H1 (cell line): Measurements from ENCODE around the gene CCDC148. TPM values are rescaled to one million over a fixed set of nuclear protein-coding genes. Genes with fewer than 3 reads are reported as not detected.

Experiments used
- CTCF ChIA-PET: fragments of 300-600 bp; sonication (Branson Sonifier 250); formaldehyde crosslinking; loops from one replicate; lab custom pipeline; 2021; ENCODE audit not compliant: partially characterized antibody; lab: Charles Lee
- POLR2A ChIA-PET: fragments of 300-600 bp; sonication (Branson Sonifier 250); formaldehyde crosslinking; loops from one replicate; lab custom pipeline; 2021; ENCODE audit warnings: inconsistent platforms; ENCODE audit not compliant: partially characterized antibody; lab: Charles Lee
- DNase-seq, 2 experiments: peaks; one replicate each; pipeline versions ENCODE4 v3.0.0 to v3.0.0-alpha.2; 2010 to 2022; ENCODE audit warnings: low spot score in 2 of 2, low read depth in 1 of 2, mixed read lengths in 1 of 2
- FAIRE-seq: peaks from 2 replicates; lab custom pipeline; 2011; peaks lifted over from hg19 to GRCh38; lab: Jason Lieb, UNC
- H2AFZ ChIP-seq: 2 replicates; pipeline ENCODE4 v1.8.1; 2012; ENCODE audit warnings: low read length, inconsistent platforms
- H2AK5ac ChIP-seq: 2 replicates; pipeline ENCODE4 v1.6.1; 2013; ENCODE audit warnings: low read depth, low read length
- H2BK120ac ChIP-seq: replicated peaks from 2 replicates; pipeline ENCODE3; 2013; ENCODE audit warnings: low read depth, low read length, inconsistent platforms
- H2BK12ac ChIP-seq: 2 replicates; pipeline ENCODE4 v1.6.1; 2013; ENCODE audit warnings: low read depth, low read length
- H2BK15ac ChIP-seq: 2 replicates; pipeline ENCODE4 v1.6.1; 2013; ENCODE audit warnings: low read length
- H2BK20ac ChIP-seq: 2 replicates; pipeline ENCODE4 v1.6.1; 2013; ENCODE audit warnings: low read length
- H2BK5ac ChIP-seq: 2 replicates; pipeline ENCODE4 v1.6.1; 2013; ENCODE audit warnings: low read depth, low read length
- H3K14ac ChIP-seq: 2 replicates; pipeline ENCODE4 v1.6.1; 2013; ENCODE audit warnings: inconsistent platforms; ENCODE audit not compliant: insufficient read length
- H3K18ac ChIP-seq: 2 replicates; pipeline ENCODE4 v1.6.1; 2013; ENCODE audit warnings: low read length; ENCODE audit errors: extremely low read depth
- H3K23ac ChIP-seq: 2 replicates; pipeline ENCODE4 v1.6.1; 2013; ENCODE audit warnings: inconsistent platforms; ENCODE audit not compliant: insufficient read length
- H3K23me2 ChIP-seq: 2 replicates; pipeline ENCODE4 v1.6.1; 2013; ENCODE audit warnings: low read depth, low read length
- H3K27ac ChIP-seq: 2 replicates; pipeline ENCODE4 v1.6.1; 2011; ENCODE audit warnings: low read depth, low read length, inconsistent platforms
- H3K27me3 ChIP-seq, 4 experiments: replicated peaks in 1 of 4; 1 replicate in 1 of 4; 2 replicates in 3 of 4; pipeline versions ENCODE4 v1.6.1 to v1.8.1; 2011 to 2013; ENCODE audit warnings: low read length in 3 of 4, mild to moderate bottlenecking in 3 of 4, inconsistent platforms in 2 of 4, mixed read lengths in 2 of 4, moderate library complexity in 1 of 4; ENCODE audit not compliant: control insufficient read depth in 3 of 4, insufficient read depth in 3 of 4; ENCODE audit errors: extremely low read depth in 1 of 4
- H3K36me3 ChIP-seq, 4 experiments: 2 replicates each; pipeline versions ENCODE4 v1.6.1 to v1.8.1; 2011 to 2013; ENCODE audit warnings: mild to moderate bottlenecking in 4 of 4, low read length in 3 of 4, moderate library complexity in 2 of 4, control low read depth in 1 of 4, inconsistent platforms in 1 of 4; ENCODE audit not compliant: insufficient read depth in 4 of 4, control insufficient read depth in 2 of 4
- H3K4ac ChIP-seq: replicated peaks from 2 replicates; pipeline ENCODE3; 2013; ENCODE audit warnings: low read length, low read depth, mixed read lengths, inconsistent platforms; ENCODE audit not compliant: insufficient read length
- H3K4me1 ChIP-seq, 4 experiments: replicated peaks in 1 of 4; 1 replicate in 1 of 4; 2 replicates in 3 of 4; pipeline versions ENCODE4 v1.6.1 to v1.8.1; 2011 to 2013; ENCODE audit warnings: low read length in 3 of 4, inconsistent platforms in 2 of 4, mixed read lengths in 1 of 4; ENCODE audit not compliant: insufficient read depth in 4 of 4, control insufficient read depth in 3 of 4
- H3K4me2 ChIP-seq, 2 experiments: 2 replicates each; pipeline versions ENCODE4 v1.6.1 to v1.8.1; 2011 to 2013; ENCODE audit warnings: low read depth in 2 of 2, low read length in 2 of 2, control low read depth in 1 of 2, inconsistent platforms in 1 of 2, mild to moderate bottlenecking in 1 of 2; ENCODE audit not compliant: insufficient read depth in 1 of 2
- H3K4me3 ChIP-seq, 4 experiments: fragments of 200-600, 300-600 bp in 1 of 4; sonication (generic), shearing (Covaris generic), sonication (Bioruptor Twin) in 1 of 4; 2 replicates each; pipeline versions ENCODE4 v1.5.1 to v1.8.1; 2011 to 2016; ENCODE audit warnings: low read length in 4 of 4, low read depth in 3 of 4, control low read depth in 2 of 4, inconsistent platforms in 2 of 4, mild to moderate bottlenecking in 2 of 4, mixed read lengths in 1 of 4, moderate library complexity in 1 of 4; ENCODE audit not compliant: insufficient read depth in 2 of 4; ENCODE audit errors: extremely low read depth in 1 of 4
- H3K56ac ChIP-seq: replicated peaks from 2 replicates; pipeline ENCODE3; 2013; ENCODE audit warnings: low read depth, mild to moderate bottlenecking, mixed read lengths, low read length, inconsistent platforms; ENCODE audit not compliant: insufficient read length
- H3K79me1 ChIP-seq: 2 replicates; pipeline ENCODE4 v1.6.1; 2013; ENCODE audit warnings: low read depth, low read length, control low read depth
- H3K79me2 ChIP-seq, 2 experiments: 2 replicates each; pipeline versions ENCODE4 v1.6.1 to v1.8.1; 2012 to 2013; ENCODE audit warnings: low read length in 2 of 2, mild to moderate bottlenecking in 2 of 2, inconsistent platforms in 1 of 2; ENCODE audit not compliant: insufficient read depth in 2 of 2, control insufficient read depth in 1 of 2
- H3K9ac ChIP-seq, 4 experiments: replicated peaks in 1 of 4; 1 replicate in 1 of 4; 2 replicates in 3 of 4; pipeline versions ENCODE4 v1.6.1 to v1.8.1; 2011 to 2013; ENCODE audit warnings: low read depth in 3 of 4, low read length in 3 of 4, control low read depth in 2 of 4, mild to moderate bottlenecking in 2 of 4, moderate library complexity in 2 of 4, inconsistent platforms in 1 of 4; ENCODE audit errors: extremely low read depth in 1 of 4
- H3K9me3 ChIP-seq, 2 experiments: 2 replicates each; pipeline versions ENCODE4 v1.6.1 to v1.8.1; 2012 to 2013; ENCODE audit warnings: mild to moderate bottlenecking in 2 of 2, moderate library complexity in 2 of 2, control low read depth in 1 of 2, inconsistent platforms in 1 of 2, low read depth in 1 of 2, low read length in 1 of 2, mixed read lengths in 1 of 2; ENCODE audit not compliant: insufficient read depth in 2 of 2
- H4K20me1 ChIP-seq, 2 experiments: replicated peaks in 1 of 2; 2 replicates each; pipeline versions ENCODE3 to v1.8.1; 2011 to 2013; ENCODE audit warnings: inconsistent platforms in 2 of 2, low read length in 2 of 2, mild to moderate bottlenecking in 1 of 2; ENCODE audit not compliant: insufficient read depth in 2 of 2, control insufficient read depth in 1 of 2
- H4K5ac ChIP-seq: 2 replicates; pipeline ENCODE4 v1.6.1; 2013; ENCODE audit warnings: low read length, low read depth, mixed read lengths, inconsistent platforms; ENCODE audit not compliant: insufficient read length
- H4K8ac ChIP-seq: 2 replicates; pipeline ENCODE4 v1.8.0; 2013; ENCODE audit warnings: mild to moderate bottlenecking, moderate library complexity, low read length, inconsistent platforms; ENCODE audit not compliant: insufficient read depth; ENCODE audit errors: extremely low read depth
- H4K91ac ChIP-seq: replicated peaks from 2 replicates; pipeline ENCODE3; 2013; ENCODE audit warnings: low read length, mixed read lengths, inconsistent platforms; ENCODE audit not compliant: insufficient read length
- CTBP2 ChIP-seq: IDR thresholded peaks from 2 replicates; pipeline ENCODE4 v1.7.0; 2011; ENCODE audit warnings: borderline replicate concordance, mild to moderate bottlenecking, moderate library complexity, mixed read lengths, low read length; ENCODE audit not compliant: insufficient read depth, insufficient read length
- JUND ChIP-seq: IDR thresholded peaks from 2 replicates; pipeline ENCODE4 v1.6.1; 2011; ENCODE audit warnings: mild to moderate bottlenecking, improper control_type of control experiment, low read length
- POU5F1 ChIP-seq: IDR thresholded peaks from 2 replicates; pipeline ENCODE4 v1.6.1; 2011; ENCODE audit warnings: low read depth, mild to moderate bottlenecking, low read length, moderate library complexity
- SIN3A ChIP-seq, 2 experiments: IDR thresholded peaks in 1 of 2; conservative IDR thresholded peaks in 1 of 2; 2 replicates each; pipeline ENCODE4 v1.6.1; 2011 to 2012; ENCODE audit warnings: low read length in 2 of 2, improper control_type of control experiment in 1 of 2, low read depth in 1 of 2, mild to moderate bottlenecking in 1 of 2
- SP2 ChIP-seq: IDR thresholded peaks from 2 replicates; pipeline ENCODE4 v1.6.1; 2012; ENCODE audit warnings: mild to moderate bottlenecking, low read length, inconsistent platforms
- WGBS, 2 experiments: shearing (Covaris generic) in 1 of 2; methylation state at CpG; one replicate each; pipeline versions ENCODE4 v1.1.6 to v1.1.7; 2013 to 2015; ENCODE audit warnings: low lambda C conversion rate in 2 of 2, mixed read lengths in 2 of 2, inconsistent platforms in 1 of 2, low coverage in 1 of 2, missing lambda C conversion rate in 1 of 2; ENCODE audit not compliant: insufficient replicate concordance in 2 of 2, insufficient coverage in 1 of 2, insufficient read length in 1 of 2; ENCODE audit errors: extremely low coverage in 1 of 2, missing lambda C conversion rate in 1 of 2; 5-methylcytosine and 5-hydroxymethylcytosine counted together
- polyA plus RNA-seq, 7 experiments: library from polyadenylated mRNA; depleted of rRNA in 3 of 7; stranded (reverse) in 5 of 7; unstranded in 2 of 7; fragments of >200 nt in 5 of 7; fragments of 200-250 nt in 2 of 7; gene quantifications; 1 replicate in 5 of 7; 2 replicates in 1 of 7; 4 replicates in 1 of 7; pipeline versions ENCODE4 v1.2.1 to v1.2.3, GENCODE V29; 2011 to 2013; ENCODE audit warnings: missing spikeins in 2 of 7, mixed read lengths in 2 of 7
- total RNA-seq: library from RNA; stranded (reverse); fragmentation: NEBNext Ultra II Directional; extraction: Animal tissue kit (Norgen Biotek cat#: 25700); gene quantifications from 2 replicates; pipeline ENCODE4 v1.2.1, GENCODE V29; 2021

The CCDC148 gene
- total and polyA plus RNA-seq, 2 of the 8 experiments (the other 6 are each of a cell fraction or from before 2014, with no cell fraction given), result 0.45 to 1.3 TPM

DNA sequence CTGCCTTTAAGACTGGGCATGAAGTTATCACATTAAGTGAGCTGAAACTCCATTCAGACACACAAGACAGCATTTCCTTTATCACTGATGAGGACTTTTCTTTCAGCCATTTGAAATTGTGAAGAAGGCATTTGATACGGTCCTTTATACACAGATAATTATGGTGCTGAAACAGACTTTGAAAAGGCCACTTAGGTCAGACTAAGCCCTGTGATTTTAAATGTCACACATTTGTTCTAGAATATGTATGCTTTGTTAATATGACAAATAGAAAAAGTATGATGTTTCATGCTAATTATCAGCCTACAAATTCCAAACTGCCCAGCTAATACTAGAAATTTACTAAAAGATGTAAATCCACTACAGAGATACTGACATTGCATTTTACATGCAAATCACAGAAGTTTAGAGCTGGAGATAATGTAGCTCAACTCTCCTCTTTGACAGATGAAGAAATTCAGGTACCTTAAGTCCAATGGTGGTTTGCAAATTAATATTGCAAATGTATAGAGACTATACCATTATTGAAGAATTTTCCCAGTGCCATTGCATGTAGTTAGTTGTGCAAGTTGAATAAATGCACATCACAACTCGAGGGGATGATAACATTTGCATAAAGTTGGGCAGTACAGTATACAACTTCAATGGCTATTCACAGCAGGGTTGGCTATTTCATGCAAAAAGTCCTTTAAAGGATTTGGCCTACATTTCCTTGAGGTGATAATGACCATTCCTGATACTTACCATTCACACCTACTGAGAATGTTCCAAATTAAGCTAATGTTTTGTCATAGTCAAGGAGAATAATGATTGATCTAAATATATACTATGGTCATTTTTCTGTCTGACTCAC, 179.7 kb downstream of the CCDC148 start:
- no peaks in the 10 kb centered on the region for H3K79me2 ChIP-seq
- H3K4me1 ChIP-seq, result no peaks in the 10 kb centered on the region
- no peak overlapping the region for H3K27ac ChIP-seq
- H3K9me3 ChIP-seq, result peaks cover 3 to 6% of the 10 kb centered on the region in 2 experiments; a peak in 2 of 4 replicates
- H2BK20ac ChIP-seq, result no peak overlapping the region
- H2AFZ ChIP-seq, result no peak overlapping the region
- no peak overlapping the region for H3K56ac ChIP-seq
- no peaks in the 10 kb centered on the region for H3K27me3 ChIP-seq
- H3K14ac ChIP-seq, result no peak overlapping the region
- H4K91ac ChIP-seq, result no peak overlapping the region
- no peak for TF ChIP-seq SIN3A (conservative IDR thresholded peaks at IDR 0.05 in 1 of 2, IDR thresholded peaks at IDR 0.05 in 1 of 2; ENCODE audit: low read depth in 1 of 2, low read length in 2 of 2)
- no peak for TF ChIP-seq JUND
- no peak for TF ChIP-seq SP2
- no peak for TF ChIP-seq CTBP2
- no peak for TF ChIP-seq POU5F1
- no peak overlapping the region for H4K5ac ChIP-seq
- DNase-seq, result no peak
- ChIA-PET POLR2A (interaction anchor here (1.2 kb wide), 1 partner anchor 17 kb away, joined by 3 read pairs; no protein-coding TSS in a partner anchor), CTCF (interaction anchor here (0.6 kb wide), 2 partner anchors 269 to 1083 kb away, joined by 3 to 4 read pairs; no protein-coding TSS in a partner anchor)
- H4K8ac ChIP-seq, result no peak overlapping the region
- H2BK12ac ChIP-seq, result no peak overlapping the region
- H3K23ac ChIP-seq, result no peak overlapping the region
- H3K4me2 ChIP-seq, result no peak overlapping the region
- H3K18ac ChIP-seq, result no peak overlapping the region
- no peaks in the 10 kb centered on the region for H3K79me1 ChIP-seq
- no peaks in the 10 kb centered on the region for H4K20me1 ChIP-seq
- H3K4ac ChIP-seq, result no peak overlapping the region
- H2BK15ac ChIP-seq, result no peak overlapping the region
- H2BK120ac ChIP-seq, result no peak overlapping the region
- no peak overlapping the region for H2BK5ac ChIP-seq
- no peaks in the 10 kb centered on the region for H3K36me3 ChIP-seq
- H3K9ac ChIP-seq, result no peak overlapping the region
- no peak overlapping the region for H2AK5ac ChIP-seq
- WGBS, 2 experiments, result 87% methylated on average over 2 of the region's 2 CpGs; no CpG with 5 or more reads in 1 of the 2 experiments
- no peaks in the 10 kb centered on the region for H3K23me2 ChIP-seq
- no peak for FAIRE-seq
- no peak overlapping the region for H3K4me3 ChIP-seq
